Fibroblast of lung (primary cell): ENCODE data around the gene C1orf210. TPM values are rescaled to one million over a fixed set of nuclear protein-coding genes. Genes with fewer than 3 reads are reported as not detected.

Experiments used
- DNase-seq, 2 donors: peaks; one replicate each; pipeline versions ENCODE4 v3.0.0 to v3.0.0-alpha.2; 2010; ENCODE audit warnings: low read depth in 2 of 2
- H2AFZ ChIP-seq: 2 replicates; pipeline ENCODE4 v1.5.1; 2012; ENCODE audit warnings: low read length, control low read depth, inconsistent platforms
- H3K27ac ChIP-seq: 2 replicates; pipeline ENCODE4 v1.5.1; 2011; ENCODE audit warnings: low read length, control low read depth; ENCODE audit not compliant: insufficient read depth
- H3K27me3 ChIP-seq: 2 replicates; pipeline ENCODE4 v1.5.1; 2011; ENCODE audit warnings: mild to moderate bottlenecking, low read length; ENCODE audit not compliant: control insufficient read depth, insufficient read depth
- H3K36me3 ChIP-seq: 2 replicates; pipeline ENCODE4 v1.5.1; 2011; ENCODE audit warnings: low read length; ENCODE audit not compliant: control insufficient read depth, insufficient read depth
- H3K4me1 ChIP-seq: 2 replicates; pipeline ENCODE4 v1.5.1; 2011; ENCODE audit warnings: low read length; ENCODE audit not compliant: control insufficient read depth, insufficient read depth; ENCODE audit errors: extremely low read depth
- H3K4me2 ChIP-seq: 2 replicates; pipeline ENCODE4 v1.5.1; 2011; ENCODE audit warnings: low read length, control low read depth; ENCODE audit not compliant: insufficient read depth; ENCODE audit errors: extremely low read depth
- H3K4me3 ChIP-seq, 4 experiments: fragments of 200-600 bp in 1 of 4; sonication (generic) in 1 of 4; replicated peaks in 1 of 4; 2 replicates each; pipeline ENCODE4 v1.5.1; 2011 to 2016; ENCODE audit warnings: low read length in 4 of 4, low read depth in 3 of 4, mild to moderate bottlenecking in 3 of 4, control low read depth in 2 of 4, inconsistent platforms in 1 of 4, mixed read lengths in 1 of 4; ENCODE audit not compliant: insufficient read depth in 1 of 4; ENCODE audit errors: control extremely low read depth in 1 of 4
- H3K79me2 ChIP-seq: 2 replicates; pipeline ENCODE4 v1.5.1; 2012; ENCODE audit warnings: mild to moderate bottlenecking, low read length, inconsistent platforms; ENCODE audit not compliant: control insufficient read depth, insufficient read depth
- H3K9ac ChIP-seq: 2 replicates; pipeline ENCODE4 v1.5.1; 2011; ENCODE audit warnings: mild to moderate bottlenecking, low read length, control low read depth; ENCODE audit not compliant: insufficient read depth
- H3K9me3 ChIP-seq: 2 replicates; pipeline ENCODE4 v1.5.1; 2012; ENCODE audit warnings: low read depth, low read length; ENCODE audit not compliant: control insufficient read depth, insufficient read depth
- H4K20me1 ChIP-seq: 2 replicates; pipeline ENCODE4 v1.5.1; 2011; ENCODE audit warnings: low read length; ENCODE audit not compliant: control insufficient read depth, insufficient read depth; ENCODE audit errors: extremely low read depth
- CTCF ChIP-seq, 2 donors: IDR thresholded peaks in 1 of 2; conservative IDR thresholded peaks in 1 of 2; 1 replicate in 1 of 2; 2 replicates in 1 of 2; pipeline ENCODE4 v1.5.1; 2011 to 2012; ENCODE audit warnings: low read length in 2 of 2, control low read depth in 1 of 2, inconsistent platforms in 1 of 2, low read depth in 1 of 2, mild to moderate bottlenecking in 1 of 2
- EZH2 ChIP-seq: IDR thresholded peaks from 2 replicates; pipeline ENCODE4 v1.5.1; 2012; ENCODE audit warnings: low read length, control low read depth, mild to moderate bottlenecking; ENCODE audit errors: missing control alignments
- polyA plus RNA-seq, 2 donors: library from polyadenylated mRNA; depleted of rRNA in 1 of 2; stranded (reverse) in 1 of 2; unstranded in 1 of 2; fragments of >200 nt; gene quantifications; 2 replicates each; pipeline ENCODE4 v1.2.1, GENCODE V29; 2011 to 2012; ENCODE audit warnings: missing spikeins in 1 of 2
- total RNA-seq: library from RNA; depleted of rRNA; stranded (reverse); fragments of >200 nt; gene quantifications from 2 replicates; pipeline ENCODE4 v1.2.1, GENCODE V29; 2014

Gene C1orf210
- total and polyA plus RNA-seq, 2 donors (not counting 1 experiment from before 2014, with no cell fraction given): not detected

- H3K9ac ChIP-seq: no peak overlapping the region
- no peak overlapping the region for H2AFZ ChIP-seq
- H3K79me2 ChIP-seq: no peaks in the 10 kb centered on the region
- DNase-seq: no peak
- no peaks in the 10 kb centered on the region for H3K9me3 ChIP-seq
- no peak overlapping the region for H3K4me2 ChIP-seq
- H3K27me3 ChIP-seq: no peaks in the 10 kb centered on the region
- H3K27ac ChIP-seq: no peak overlapping the region
- no peak overlapping the region for H3K4me3 ChIP-seq
- H4K20me1 ChIP-seq: no peaks in the 10 kb centered on the region
- no peak for TF ChIP-seq EZH2
- TF ChIP-seq CTCF (conservative IDR thresholded peaks at IDR 0.05 in 1 of 2, IDR thresholded peaks at IDR 0.05 in 1 of 2; ENCODE audit: low read depth in 1 of 2, low read length in 2 of 2): no peak
- no peaks in the 10 kb centered on the region for H3K36me3 ChIP-seq
- H3K4me1 ChIP-seq: peaks cover 9% of the 10 kb centered on the region
Observed at GRCh38 chr1:43234267-43234666, 51.1 kb downstream of the C1orf210 start.

GRCh38 chr1:43233631-43234030 is 51.8 kb downstream of the C1orf210 start:
- Histone ChIP-seq H2AFZ (no peak overlapping the region), H3K9ac (no peak overlapping the region), H3K36me3 (no peaks in the 10 kb centered on the region), H3K4me3 (no peak overlapping the region), H3K27me3 (no peaks in the 10 kb centered on the region), H3K27ac (no peak overlapping the region), H3K4me1 (peaks cover 9% of the 10 kb centered on the region), H3K79me2 (no peaks in the 10 kb centered on the region), H3K9me3 (no peaks in the 10 kb centered on the region), H4K20me1 (no peaks in the 10 kb centered on the region), H3K4me2 (no peak overlapping the region)
- DNase-seq: no peak
- TF ChIP-seq EZH2: no peak
- TF ChIP-seq CTCF (conservative IDR thresholded peaks at IDR 0.05 in 1 of 2, IDR thresholded peaks at IDR 0.05 in 1 of 2; ENCODE audit: low read depth in 1 of 2, low read length in 2 of 2): no peak

GRCh38 chr1:43232482-43232881 is 52.9 kb downstream of the C1orf210 start:
- H3K9ac ChIP-seq: no peak overlapping the region
- H4K20me1 ChIP-seq: no peaks in the 10 kb centered on the region
- H3K27me3 ChIP-seq: no peaks in the 10 kb centered on the region
- peak overlapping the region; percentile 75 for H2AFZ ChIP-seq
- no peaks in the 10 kb centered on the region for H3K9me3 ChIP-seq
- no peak for DNase-seq
- H3K4me2 ChIP-seq: peak overlapping the region; percentile 54
- no peaks in the 10 kb centered on the region for H3K79me2 ChIP-seq
- H3K4me3 ChIP-seq: no peak overlapping the region
- H3K36me3 ChIP-seq: no peaks in the 10 kb centered on the region
- H3K27ac ChIP-seq: peak overlapping the region; percentile 9
- H3K4me1 ChIP-seq: peaks cover 9% of the 10 kb centered on the region
- TF ChIP-seq EZH2 (no peak), CTCF (conservative IDR thresholded peaks at IDR 0.05 in 1 of 2, IDR thresholded peaks at IDR 0.05 in 1 of 2; ENCODE audit: low read depth in 1 of 2, low read length in 2 of 2) (no peak)
